OCI-LY1 (cell line): ENCODE measurements around the gene RHEBL1.

Experiments used
- EZH2 ChIP-seq: fragments of 200-600 bp; sonication (generic), shearing (Covaris generic); IDR thresholded peaks from 2 replicates; pipeline ENCODE4 v1.8.0; 2017; ENCODE audit warnings: borderline replicate concordance, mixed run types, mild to moderate bottlenecking, antibody characterized with exemption, low read length, moderate library complexity, mixed read lengths
- TF ChIP-seq, protein P1 (sequence below): fragments of 200-600 bp; sonication (generic), shearing (Covaris generic); IDR thresholded peaks from 2 replicates; pipeline ENCODE4 v1.5.1; 2017; ENCODE audit warnings: mild to moderate bottlenecking, antibody characterized with exemption, low read length, moderate library complexity, mixed read lengths

DNA sequence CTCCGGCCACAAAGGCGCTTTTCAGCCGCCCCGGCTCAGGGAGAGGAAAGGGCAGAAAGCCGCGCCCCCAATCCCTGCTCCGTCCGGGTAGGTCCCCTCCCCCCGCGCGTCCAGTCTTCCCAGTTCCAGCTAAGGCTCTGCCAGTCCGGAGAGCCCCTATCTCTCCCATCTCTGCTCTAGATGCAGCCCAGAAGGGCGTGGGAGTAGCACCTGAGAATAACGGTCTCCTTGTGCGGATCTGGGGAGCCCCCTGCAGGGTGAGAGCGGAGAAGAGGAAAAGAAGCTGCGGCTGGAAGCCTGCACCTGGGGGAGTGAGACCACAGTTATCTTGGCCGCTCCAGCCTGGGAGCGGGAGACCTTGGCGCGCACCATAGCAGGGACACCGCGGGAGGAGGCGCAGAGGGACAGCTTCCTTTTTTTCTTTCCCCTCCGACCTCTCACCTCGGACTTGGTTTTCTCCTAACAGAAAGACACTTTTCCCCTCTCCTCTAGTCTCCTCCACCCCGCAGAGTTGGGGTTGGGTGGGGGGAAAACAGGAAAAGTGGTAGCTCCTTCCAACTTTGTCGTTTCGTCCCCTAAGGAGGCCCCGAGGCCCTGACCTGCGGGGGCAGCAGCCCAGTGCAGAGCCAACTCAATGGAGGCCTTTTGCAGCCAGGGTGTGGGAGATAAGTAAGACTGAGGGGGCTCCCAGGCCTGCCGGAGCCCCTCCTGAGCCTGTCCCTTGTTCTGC, 22.5 kb upstream of the RHEBL1 start:
- TF ChIP-seq, protein P1, sequence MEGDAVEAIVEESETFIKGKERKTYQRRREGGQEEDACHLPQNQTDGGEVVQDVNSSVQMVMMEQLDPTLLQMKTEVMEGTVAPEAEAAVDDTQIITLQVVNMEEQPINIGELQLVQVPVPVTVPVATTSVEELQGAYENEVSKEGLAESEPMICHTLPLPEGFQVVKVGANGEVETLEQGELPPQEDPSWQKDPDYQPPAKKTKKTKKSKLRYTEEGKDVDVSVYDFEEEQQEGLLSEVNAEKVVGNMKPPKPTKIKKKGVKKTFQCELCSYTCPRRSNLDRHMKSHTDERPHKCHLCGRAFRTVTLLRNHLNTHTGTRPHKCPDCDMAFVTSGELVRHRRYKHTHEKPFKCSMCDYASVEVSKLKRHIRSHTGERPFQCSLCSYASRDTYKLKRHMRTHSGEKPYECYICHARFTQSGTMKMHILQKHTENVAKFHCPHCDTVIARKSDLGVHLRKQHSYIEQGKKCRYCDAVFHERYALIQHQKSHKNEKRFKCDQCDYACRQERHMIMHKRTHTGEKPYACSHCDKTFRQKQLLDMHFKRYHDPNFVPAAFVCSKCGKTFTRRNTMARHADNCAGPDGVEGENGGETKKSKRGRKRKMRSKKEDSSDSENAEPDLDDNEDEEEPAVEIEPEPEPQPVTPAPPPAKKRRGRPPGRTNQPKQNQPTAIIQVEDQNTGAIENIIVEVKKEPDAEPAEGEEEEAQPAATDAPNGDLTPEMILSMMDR, result peak; percentile 33; the same call in 1 of the 2 replicates
- TF ChIP-seq EZH2, result no peak
